GM21737 (cell line): ENCODE data around the gene TNIP1.

Experiments used
- ATAC-seq: cut with Tn5 transposase; IDR thresholded peaks from one replicate; pipeline ENCODE4 v1.9.1; 2021; ENCODE audit warnings: mild to moderate bottlenecking, moderate library complexity; ENCODE audit not compliant: unreplicated experiment

The TNIP1 gene

DNA sequence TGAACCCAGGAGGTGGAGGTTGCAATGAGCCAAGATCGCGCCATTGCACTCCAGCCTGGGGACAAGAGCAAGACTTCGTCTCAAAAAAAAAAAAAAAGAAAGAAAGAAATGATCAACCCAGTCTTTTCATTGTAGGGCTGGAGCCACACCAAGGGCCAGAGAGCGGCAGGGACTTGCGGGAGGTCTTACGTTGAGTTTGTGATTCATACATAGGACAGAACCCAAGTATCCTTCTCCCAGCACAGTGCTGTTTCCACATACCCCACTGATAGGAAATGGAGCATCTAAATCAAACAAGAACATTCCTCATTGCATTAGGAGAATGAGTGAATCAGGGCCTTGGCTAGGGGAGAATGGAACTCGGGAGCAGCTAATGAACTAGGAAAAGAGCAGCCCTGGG lies 3.5 kb upstream of the TNIP1 start:
- ATAC-seq: no peak

- ATAC-seq: no peak
Measured at GRCh38 chr5:151083081-151083676, 2.3 kb upstream of the TNIP1 start.

GRCh38 chr5:151082282-151082902 lies 1.6 kb upstream of the TNIP1 start:
- no peak for ATAC-seq

DNA sequence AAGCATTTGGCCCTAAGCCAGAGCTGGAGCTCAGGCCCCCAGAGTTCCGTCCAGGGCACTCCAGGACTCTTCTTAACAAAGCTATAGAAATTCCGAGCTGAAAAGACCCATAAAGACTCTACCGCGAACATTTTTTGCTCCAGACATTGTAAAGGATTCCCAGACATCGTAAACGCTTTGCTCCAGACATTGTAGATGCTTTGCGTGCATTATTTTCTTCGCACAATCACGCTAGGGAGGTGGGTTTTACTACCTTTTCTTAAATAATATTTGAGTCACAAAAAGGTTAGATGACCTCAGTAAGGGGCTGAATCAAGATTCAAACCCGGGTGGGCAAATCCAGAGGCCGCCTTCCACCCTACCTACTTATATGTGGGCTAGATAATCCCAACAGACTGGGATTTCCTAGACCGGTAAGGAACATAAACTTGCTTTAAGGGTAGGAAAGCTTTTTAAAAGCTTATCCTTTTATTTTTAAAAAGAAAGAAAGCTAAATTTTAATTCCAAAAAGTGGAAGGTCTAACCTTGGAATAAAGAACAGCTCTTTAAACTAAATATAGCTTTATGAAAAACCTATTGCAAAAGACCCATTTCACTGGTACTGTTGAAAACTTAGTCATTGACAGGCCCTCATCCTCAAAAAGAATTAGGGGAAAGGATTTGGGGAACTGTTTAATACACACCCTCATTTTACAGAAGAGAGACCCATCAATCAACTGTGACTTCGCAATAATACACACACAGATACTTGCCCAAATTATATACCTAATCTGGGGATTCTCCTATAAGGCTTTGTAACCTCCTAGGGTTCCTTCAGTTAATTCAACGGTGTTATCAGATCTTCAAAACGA lies 822 bp upstream of the TNIP1 start:
- ATAC-seq: no peak

GRCh38 chr5:151079838-151080612 lies 809 bp downstream of the TNIP1 start:
- no peak for ATAC-seq

- peak; percentile 43 for ATAC-seq
Measured at GRCh38 chr5:151078490-151079262, 2.2 kb downstream of the TNIP1 start.

DNA sequence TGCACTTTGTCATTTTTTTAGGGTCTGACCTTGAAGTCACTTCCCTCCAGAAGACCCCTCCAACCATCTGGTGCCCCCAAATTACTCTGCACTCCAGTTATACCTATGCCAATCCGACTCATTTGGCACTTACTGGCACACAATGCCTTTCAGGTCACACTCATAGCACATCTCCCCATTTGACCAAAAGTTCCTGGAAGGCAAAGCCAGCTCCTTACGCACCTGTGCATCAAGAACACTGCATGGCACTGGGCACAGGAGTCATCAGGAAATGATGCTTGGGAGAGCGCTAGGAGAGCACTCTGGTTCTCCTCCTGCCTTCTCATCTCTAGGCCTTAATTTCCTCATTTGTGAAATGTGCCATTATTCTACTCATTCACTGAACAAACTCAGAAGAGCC lies 2.9 kb downstream of the TNIP1 start:
- ATAC-seq: no peak

GRCh38 chr5:151077419-151077818 lies 3.4 kb downstream of the TNIP1 start:
- ATAC-seq: no peak

DNA sequence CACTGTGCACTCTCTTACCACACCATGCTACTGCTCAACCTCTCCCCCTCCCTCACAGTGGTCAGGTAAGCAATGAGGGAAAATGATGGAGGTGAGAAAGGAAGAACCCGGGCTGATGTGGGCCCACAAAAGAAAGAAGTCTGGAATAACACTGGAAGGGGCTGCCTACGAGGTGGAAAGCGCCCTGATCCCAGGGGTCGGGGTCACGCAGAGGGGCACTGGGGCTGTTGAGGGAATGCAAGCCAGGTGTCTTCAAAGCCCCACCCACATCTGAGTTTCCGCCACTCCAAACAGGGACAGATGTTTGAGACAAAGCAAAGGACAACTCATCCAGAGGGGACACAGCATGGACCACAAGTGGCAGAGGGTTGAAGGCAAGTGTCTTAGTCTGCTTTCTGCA lies 4.2 kb downstream of the TNIP1 start:
- no peak for ATAC-seq

DNA sequence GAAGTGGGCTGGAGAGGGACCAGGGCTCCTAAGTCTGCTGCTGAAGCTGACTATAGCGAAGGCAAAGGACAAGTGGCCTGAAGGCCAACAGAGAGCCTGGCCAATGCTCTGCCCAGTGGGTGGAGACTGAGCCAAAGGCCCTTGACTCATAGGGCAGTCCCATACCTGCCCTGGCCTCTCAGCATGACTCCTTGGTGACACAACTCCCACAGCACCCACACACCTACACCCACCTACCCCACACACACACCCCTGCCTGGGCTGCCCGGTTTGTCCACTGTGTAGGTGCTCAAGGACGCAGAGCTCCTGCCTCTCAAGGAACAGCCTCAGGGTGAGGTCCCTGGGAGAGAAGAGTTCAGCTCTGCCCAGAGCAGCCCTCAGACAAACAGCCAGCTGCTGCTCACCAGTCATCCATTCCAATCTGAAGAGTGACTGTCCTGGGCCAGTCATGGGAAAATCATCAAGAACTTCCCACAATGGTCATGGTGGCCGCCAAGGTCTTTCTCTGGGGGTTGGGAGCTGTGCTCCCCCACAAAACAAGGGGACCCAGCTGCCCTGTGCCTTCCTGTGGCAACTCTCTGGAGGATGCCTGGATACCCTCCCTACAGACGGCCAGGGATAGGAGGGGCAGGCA lies 5.0 kb downstream of the TNIP1 start:
- no peak for ATAC-seq

DNA sequence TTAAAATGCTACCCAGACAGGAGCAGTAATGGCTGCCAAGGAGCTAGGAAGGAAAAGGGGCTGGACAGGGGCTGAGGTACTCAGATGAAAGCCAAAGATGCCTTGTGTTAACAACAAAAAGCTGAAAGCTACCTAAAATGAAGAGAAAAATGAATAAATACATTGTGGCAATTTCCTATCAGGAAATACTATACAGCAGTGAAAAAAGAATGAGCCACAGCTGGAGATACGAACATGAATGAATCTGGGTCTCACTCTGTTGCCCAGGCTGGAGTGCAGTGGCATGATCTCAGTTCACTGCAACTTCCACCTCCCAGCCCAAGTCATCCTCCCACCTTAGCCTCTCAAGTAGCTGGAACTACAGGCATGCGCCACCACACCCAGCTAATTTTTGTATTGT lies 6.3 kb downstream of the TNIP1 start:
- ATAC-seq: no peak

DNA sequence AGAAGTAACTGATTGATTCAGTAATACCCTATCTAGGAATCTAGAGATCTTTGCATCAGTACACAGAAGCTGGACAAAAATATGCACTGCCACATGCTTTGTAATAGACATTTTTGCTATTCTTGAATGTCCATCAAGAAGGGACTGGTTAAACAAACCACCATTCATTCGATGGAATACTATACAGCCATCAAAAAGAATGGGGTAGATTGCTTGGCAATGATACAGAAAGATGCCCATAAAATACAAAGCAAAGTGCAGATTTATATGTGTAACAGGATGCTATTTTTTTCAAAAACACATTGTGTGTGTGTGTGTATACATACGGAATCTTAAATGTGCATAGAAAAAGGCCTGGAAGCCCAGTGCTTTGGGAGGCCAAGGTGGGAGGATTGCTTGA lies 7.6 kb downstream of the TNIP1 start:
- ATAC-seq: no peak

- ATAC-seq: no peak
Measured at GRCh38 chr5:151072630-151073025, 8.2 kb downstream of the TNIP1 start.

DNA sequence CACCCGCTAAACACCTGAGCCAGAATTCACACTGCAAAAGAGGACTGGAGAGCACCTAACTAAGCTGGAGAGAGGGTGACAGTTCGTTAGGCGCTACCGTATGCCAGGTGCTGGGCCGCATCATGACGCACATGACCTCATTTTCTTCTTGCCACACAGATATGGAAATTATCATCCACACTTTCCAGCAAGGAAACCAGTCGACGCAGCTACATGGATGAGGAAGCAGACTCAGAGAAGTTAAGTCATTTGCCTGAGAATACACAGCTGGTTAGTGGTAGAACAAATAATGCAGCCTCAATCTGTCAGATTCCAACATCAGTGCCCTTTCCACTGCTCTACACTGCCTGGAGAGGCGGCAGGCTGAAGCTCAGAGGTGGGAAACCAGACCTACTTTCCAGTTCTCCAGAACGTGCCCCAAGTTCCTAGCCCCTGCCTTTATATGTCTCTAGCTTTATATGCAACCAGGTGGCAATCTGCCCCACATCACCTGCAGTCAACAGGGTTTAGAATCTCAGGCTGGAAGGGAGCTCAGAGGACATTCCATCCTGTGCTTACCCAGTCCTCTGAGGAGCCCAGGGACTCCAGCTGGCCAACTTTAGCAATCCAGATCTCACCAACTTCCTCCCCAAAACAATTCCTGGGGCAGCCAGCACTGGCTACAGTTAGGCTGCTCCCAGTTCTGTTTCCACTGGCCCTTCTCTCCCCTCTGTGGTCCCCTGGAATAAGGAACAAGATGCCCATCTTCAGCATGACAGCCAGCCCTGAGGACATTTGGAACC lies 8.8 kb downstream of the TNIP1 start:
- ATAC-seq: no peak

GRCh38 chr5:151071021-151071420 lies 9.8 kb downstream of the TNIP1 start:
- no peak for ATAC-seq

DNA sequence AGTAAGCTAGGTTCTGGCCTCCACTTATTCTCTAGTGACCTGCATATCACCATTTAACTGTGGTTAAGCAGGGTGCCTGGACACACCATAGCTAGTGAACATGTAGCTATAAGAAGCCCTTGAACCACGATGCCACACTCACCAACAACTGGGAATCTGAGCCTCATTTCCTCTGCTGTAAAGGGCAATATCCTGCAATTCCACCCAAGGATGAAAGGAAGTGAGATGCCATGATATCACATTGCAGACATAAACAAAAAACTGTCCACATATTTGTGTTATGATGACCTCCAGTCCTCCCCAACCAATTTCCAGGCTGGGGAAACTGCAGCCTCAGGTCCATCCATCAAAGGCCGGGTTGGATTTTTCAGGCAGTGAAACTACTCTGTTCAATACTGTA lies 10.4 kb downstream of the TNIP1 start:
- no peak for ATAC-seq

GRCh38 chr5:151068433-151069197 lies 12.2 kb downstream of the TNIP1 start:
- ATAC-seq: peak; percentile 44

DNA sequence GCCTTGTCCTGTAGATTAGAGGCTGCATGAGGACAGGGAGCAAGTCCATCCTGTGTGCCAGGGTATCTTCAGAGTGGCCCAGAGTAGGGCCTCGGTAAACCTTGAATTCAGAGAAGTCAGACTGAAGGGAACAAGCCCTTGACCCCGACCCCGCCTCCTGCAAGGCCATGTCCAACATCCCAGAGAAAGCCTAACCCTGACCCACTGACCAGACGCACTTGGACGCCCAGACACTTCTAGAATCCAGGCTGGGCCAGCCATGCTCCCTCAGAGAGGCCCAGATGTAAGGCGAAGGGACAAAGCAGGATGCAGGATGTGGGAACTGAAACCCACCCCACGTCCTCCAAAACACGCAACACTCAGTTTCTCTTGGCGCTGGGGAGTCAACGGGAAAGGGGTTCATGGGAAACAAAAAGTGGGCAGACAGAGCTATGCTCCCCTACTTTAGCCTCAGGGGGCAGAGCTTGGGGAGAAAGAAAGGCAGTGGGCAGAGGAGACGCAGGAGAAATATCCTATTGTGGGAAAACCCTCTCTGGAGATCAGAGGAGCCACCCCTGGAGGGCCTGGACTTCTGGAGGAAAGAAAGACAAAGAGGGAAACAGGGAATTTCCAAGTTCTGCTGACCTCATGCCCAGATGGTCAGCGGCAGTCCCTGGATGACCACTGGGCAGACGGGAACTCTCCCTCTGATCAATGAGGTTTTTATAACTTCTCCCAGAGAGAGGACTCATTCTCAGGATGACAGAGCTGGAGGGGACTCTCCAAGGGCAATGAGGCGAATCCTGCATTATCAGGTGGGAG lies 13.0 kb downstream of the TNIP1 start:
- ATAC-seq: no peak
